IPS-18a (cell line): ENCODE results near the gene SHCBP1L.
"Not testable (repeated sequence)": the region's sequence is repeated elsewhere in the genome, so short reads cannot be mapped to it uniquely, and the experiment has no call there.

Experiments
- H3K27ac ChIP-seq: one replicate; pipeline ENCODE4 v1.5.1; 2013; ENCODE audit warnings: low read length
- H3K27me3 ChIP-seq: one replicate; pipeline ENCODE4 v1.6.1; 2013; ENCODE audit warnings: mild to moderate bottlenecking, low read length; ENCODE audit not compliant: control insufficient read depth, insufficient read depth
- H3K36me3 ChIP-seq: one replicate; pipeline ENCODE4 v1.6.1; 2013; ENCODE audit warnings: low read depth, low read length; ENCODE audit not compliant: control insufficient read depth
- H3K4me1 ChIP-seq: one replicate; pipeline ENCODE4 v1.6.1; 2013; ENCODE audit warnings: low read depth, low read length; ENCODE audit not compliant: control insufficient read depth
- H3K4me3 ChIP-seq: one replicate; pipeline ENCODE4 v1.5.1; 2013; ENCODE audit warnings: low read length
- H3K9ac ChIP-seq: one replicate; pipeline ENCODE4 v1.6.1; 2013; ENCODE audit warnings: mild to moderate bottlenecking, low read length, moderate library complexity
- H3K9me3 ChIP-seq: one replicate; pipeline ENCODE4 v1.6.1; 2013; ENCODE audit warnings: low read depth, low read length; ENCODE audit not compliant: control insufficient read depth

The SHCBP1L gene

GRCh38 chr1:182925661-182926060 lies 27.3 kb downstream of the SHCBP1L start:
- no peaks in the 10 kb centered on the region for H3K9me3 ChIP-seq
- H3K36me3 ChIP-seq = no peaks in the 10 kb centered on the region
- H3K4me1 ChIP-seq = no peaks in the 10 kb centered on the region
- no peak overlapping the region for H3K4me3 ChIP-seq
- H3K27ac ChIP-seq = no peak overlapping the region
- no peak overlapping the region for H3K9ac ChIP-seq
- no peaks in the 10 kb centered on the region for H3K27me3 ChIP-seq

GRCh38 chr1:182917378-182917777 lies 35.6 kb downstream of the SHCBP1L start:
- no peak overlapping the region for H3K4me3 ChIP-seq
- no peaks in the 10 kb centered on the region for H3K9me3 ChIP-seq
- no peak overlapping the region for H3K27ac ChIP-seq
- H3K27me3 ChIP-seq = no peaks in the 10 kb centered on the region
- no peaks in the 10 kb centered on the region for H3K36me3 ChIP-seq
- no peak overlapping the region for H3K9ac ChIP-seq
- H3K4me1 ChIP-seq = no peaks in the 10 kb centered on the region

GRCh38 chr1:182913401-182913800 lies 39.6 kb downstream of the SHCBP1L start:
- H3K9ac ChIP-seq = no peak overlapping the region
- no peak overlapping the region for H3K27ac ChIP-seq
- H3K4me3 ChIP-seq = no peak overlapping the region
- H3K4me1 ChIP-seq = peaks cover 10% of the 10 kb centered on the region
- H3K36me3 ChIP-seq = no peaks in the 10 kb centered on the region
- H3K9me3 ChIP-seq = no peaks in the 10 kb centered on the region
- H3K27me3 ChIP-seq = no peaks in the 10 kb centered on the region

- no peak overlapping the region for H3K9ac ChIP-seq
- H3K27ac ChIP-seq = peak overlapping the region; percentile 24
These were observed 42.8 kb downstream of the SHCBP1L start for GRCh38 chr1:182910143-182910542.

GRCh38 chr1:182909578-182909977 lies 43.4 kb downstream of the SHCBP1L start:
- no peak overlapping the region for H3K9ac ChIP-seq
- no peak overlapping the region for H3K27ac ChIP-seq

More at GRCh38 chr1:182910143-182910542, 42.8 kb downstream of the SHCBP1L start:
- H3K36me3 ChIP-seq = no peaks in the 10 kb centered on the region
- peaks cover 10% of the 10 kb centered on the region for H3K4me1 ChIP-seq
- no peaks in the 10 kb centered on the region for H3K27me3 ChIP-seq
- H3K9me3 ChIP-seq = no peaks in the 10 kb centered on the region
- H3K4me3 ChIP-seq = no peak overlapping the region

GRCh38 chr1:182905321-182905720 lies 47.6 kb downstream of the SHCBP1L start:
- H3K4me3 ChIP-seq = no peak overlapping the region

More at GRCh38 chr1:182909578-182909977, 43.4 kb downstream of the SHCBP1L start:
- H3K4me3 ChIP-seq = no peak overlapping the region
- H3K4me1 ChIP-seq = peaks cover 10% of the 10 kb centered on the region
- no peaks in the 10 kb centered on the region for H3K36me3 ChIP-seq
- no peaks in the 10 kb centered on the region for H3K27me3 ChIP-seq
- H3K9me3 ChIP-seq = no peaks in the 10 kb centered on the region

GRCh38 chr1:182901946-182902345 lies 51.0 kb downstream of the SHCBP1L start:
- H3K36me3 ChIP-seq, H3K27me3 ChIP-seq, H3K9ac ChIP-seq, H3K4me3 ChIP-seq, H3K27ac ChIP-seq, H3K9me3 ChIP-seq, H3K4me1 ChIP-seq: not testable (repeated sequence)

More at GRCh38 chr1:182905321-182905720, 47.6 kb downstream of the SHCBP1L start:
- H3K9ac ChIP-seq = no peak overlapping the region
- no peaks in the 10 kb centered on the region for H3K27me3 ChIP-seq
- H3K36me3 ChIP-seq = no peaks in the 10 kb centered on the region
- no peaks in the 10 kb centered on the region for H3K9me3 ChIP-seq
- H3K27ac ChIP-seq = no peak overlapping the region
- H3K4me1 ChIP-seq = peaks cover 7% of the 10 kb centered on the region

- Histone ChIP-seq H3K27me3 (no peaks in the 10 kb centered on the region), H3K36me3 (no peaks in the 10 kb centered on the region), H3K4me3 (no peak overlapping the region), H3K9me3 (no peaks in the 10 kb centered on the region), H3K9ac (no peak overlapping the region), H3K27ac (no peak overlapping the region), H3K4me1 (no peaks in the 10 kb centered on the region)
These were observed 55.3 kb downstream of the SHCBP1L start for GRCh38 chr1:182897696-182898095.

- no peaks in the 10 kb centered on the region for H3K4me1 ChIP-seq
- H3K27ac ChIP-seq = no peak overlapping the region
- H3K27me3 ChIP-seq = no peaks in the 10 kb centered on the region
- H3K36me3 ChIP-seq = peaks cover 33% of the 10 kb centered on the region
- no peak overlapping the region for H3K9ac ChIP-seq
- no peaks in the 10 kb centered on the region for H3K9me3 ChIP-seq
- H3K4me3 ChIP-seq = no peak overlapping the region
These were observed 61.9 kb downstream of the SHCBP1L start for GRCh38 chr1:182890927-182891610.

GRCh38 chr1:182889997-182890396 lies 63.0 kb downstream of the SHCBP1L start:
- H3K36me3 ChIP-seq = peaks cover 43% of the 10 kb centered on the region
- no peaks in the 10 kb centered on the region for H3K4me1 ChIP-seq
- no peak overlapping the region for H3K4me3 ChIP-seq
- H3K9me3 ChIP-seq = no peaks in the 10 kb centered on the region
- no peak overlapping the region for H3K27ac ChIP-seq
- H3K9ac ChIP-seq = no peak overlapping the region
- H3K27me3 ChIP-seq = no peaks in the 10 kb centered on the region

- no peak overlapping the region for H3K4me3 ChIP-seq
- no peaks in the 10 kb centered on the region for H3K4me1 ChIP-seq
- H3K27me3 ChIP-seq = no peaks in the 10 kb centered on the region
- H3K9me3 ChIP-seq = no peaks in the 10 kb centered on the region
- H3K27ac ChIP-seq = no peak overlapping the region
- H3K9ac ChIP-seq = no peak overlapping the region
- peaks cover 52% of the 10 kb centered on the region for H3K36me3 ChIP-seq
These were observed 64.0 kb downstream of the SHCBP1L start for GRCh38 chr1:182888736-182889531.
